ENCODE results near the gene SLIT3.

GRCh38 chr5:168772316-168772961 is 528.5 kb downstream of the SLIT3 start:
- TF ChIP-seq CTCF (IDR thresholded peaks at IDR 0.05), result no peak
- no peak for TF ChIP-seq POLR2A (IDR thresholded peaks at IDR 0.05)

Measured in Peyer's patch (tissue), 4 donors.